Spleen (tissue), 11 donors: Measurements from ENCODE around the gene PNCK. TPM values are rescaled to one million over a fixed set of nuclear protein-coding genes. Genes with fewer than 3 reads are reported as not detected.
"Not testable (repeated sequence)": the region's sequence is repeated elsewhere in the genome, so short reads cannot be mapped to it uniquely, and the experiment has no call there.

Experiments used
- DNase-seq: peaks from one replicate; pipeline ENCODE4 v3.0.0-alpha.2; 2020
- H3K27ac ChIP-seq, 8 donors: fragments of 200-600 bp; sonication (generic) in 7 of 8; 1 replicate in 4 of 8; 2 replicates in 4 of 8; pipeline versions ENCODE4 v1.5.0 to v1.8.0; 2016 to 2021; ENCODE audit warnings: inconsistent platforms in 4 of 8, mild to moderate bottlenecking in 4 of 8, moderate library complexity in 1 of 8
- H3K27me3 ChIP-seq, 7 donors: fragments of 200-600 bp; sonication (generic) in 6 of 7; replicated peaks in 1 of 7; 1 replicate in 4 of 7; 2 replicates in 3 of 7; pipeline versions ENCODE4 v1.5.0 to v1.8.0; 2016 to 2021; ENCODE audit warnings: inconsistent platforms in 3 of 7, mild to moderate bottlenecking in 1 of 7
- H3K36me3 ChIP-seq, 6 donors: fragments of 200-600 bp; sonication (generic) in 5 of 6; 1 replicate in 4 of 6; 2 replicates in 2 of 6; pipeline versions ENCODE4 v1.5.0 to v1.8.0; 2016 to 2021; ENCODE audit warnings: inconsistent platforms in 2 of 6
- H3K4me1 ChIP-seq, 6 donors: fragments of 200-600 bp; sonication (generic) in 5 of 6; 1 replicate in 3 of 6; 2 replicates in 3 of 6; pipeline versions ENCODE4 v1.5.0 to v1.8.0; 2016 to 2021; ENCODE audit warnings: inconsistent platforms in 3 of 6
- H3K4me3 ChIP-seq, 8 donors: fragments of 200-600 bp; sonication (generic) in 7 of 8; 1 replicate in 4 of 8; 2 replicates in 4 of 8; pipeline versions ENCODE4 v1.5.0 to v1.8.0; 2016 to 2021; ENCODE audit warnings: inconsistent platforms in 4 of 8, mild to moderate bottlenecking in 4 of 8, moderate library complexity in 2 of 8
- H3K9me3 ChIP-seq, 8 donors: fragments of 200-600 bp; sonication (generic) in 7 of 8; 1 replicate in 4 of 8; 2 replicates in 4 of 8; pipeline versions ENCODE4 v1.5.0 to v1.8.0; 2016 to 2021; ENCODE audit warnings: inconsistent platforms in 4 of 8
- POLR2A ChIP-seq, 3 donors: fragments of 450-650 bp; IDR thresholded peaks; one replicate each; pipeline ENCODE4 v1.5.1; 2017; ENCODE audit warnings: antibody characterized with exemption in 3 of 3, mild to moderate bottlenecking in 1 of 3
- POLR2AphosphoS5 ChIP-seq, 3 donors: sonication (generic); formaldehyde crosslinking; IDR thresholded peaks; one replicate each; pipeline ENCODE4 v1.5.1; 2017; ENCODE audit warnings: antibody characterized with exemption in 3 of 3
- WGBS, 5 donors: extraction: QIAGEN DNeasy Blood & Tissue Kit in 3 of 5; methylation state at CpG; one replicate each; pipeline versions ENCODE4 v1.1.5 to v1.1.7; 2013 to 2018; 5-methylcytosine and 5-hydroxymethylcytosine counted together
- intact Hi-C: fragments of 100-400 bp; cut with DNase I; formaldehyde crosslinking; loops from one replicate; pipeline ENCODE4 v1.15.0; 2023; ENCODE audit warnings: low total_unique reads
- polyA plus RNA-seq, 3 donors: library from polyadenylated mRNA; stranded (reverse); fragments of 200-250 nt; gene quantifications; one replicate each; pipeline ENCODE4 v1.2.1, GENCODE V29; 2013
- total RNA-seq, 7 donors: library from RNA; depleted of rRNA in 3 of 7; stranded (reverse); fragments of >200 nt in 3 of 7; fragmentation: NEBNext Ultra II Directional in 4 of 7; extraction: Animal tissue kit (Norgen Biotek cat#: 25700) in 4 of 7; gene quantifications; one replicate each; pipeline versions ENCODE4 v1.1.0 to v1.2.1, GENCODE V29; 2016 to 2021
- TF ChIP-seq, protein P1 (sequence below), 11 experiments: fragments of 200-600 bp in 7 of 11; fragments of 450-650 bp in 4 of 11; sonication (generic) in 4 of 11; IDR thresholded peaks in 8 of 11; conservative IDR thresholded peaks in 3 of 11; 1 replicate in 7 of 11; 2 replicates in 4 of 11; pipeline versions ENCODE4 v1.4.0 to v1.8.0; 2016 to 2021; ENCODE audit warnings: antibody characterized with exemption in 11 of 11, inconsistent platforms in 4 of 11, mild to moderate bottlenecking in 1 of 11
- donor health status: healthy with polysubstance abuse.
- donor health status: DM: no; HTN: no; CAD: no; lungs with moderate emphysema.
- donor health status: DM: no; HTN: no; CAD: no.
- donor health status: Bipolar disorder and iron deficiency.
- donor health status: healthy.
- donor health status: DM: no; HTN: no; CAD: no.
- donor health status: DM: yes; HTN: yes; CAD: no.

PNCK gene
- total and polyA plus RNA-seq, 10 donors, result 0.18 to 1.2 (median 0.54) TPM; not detected in 4

DNA sequence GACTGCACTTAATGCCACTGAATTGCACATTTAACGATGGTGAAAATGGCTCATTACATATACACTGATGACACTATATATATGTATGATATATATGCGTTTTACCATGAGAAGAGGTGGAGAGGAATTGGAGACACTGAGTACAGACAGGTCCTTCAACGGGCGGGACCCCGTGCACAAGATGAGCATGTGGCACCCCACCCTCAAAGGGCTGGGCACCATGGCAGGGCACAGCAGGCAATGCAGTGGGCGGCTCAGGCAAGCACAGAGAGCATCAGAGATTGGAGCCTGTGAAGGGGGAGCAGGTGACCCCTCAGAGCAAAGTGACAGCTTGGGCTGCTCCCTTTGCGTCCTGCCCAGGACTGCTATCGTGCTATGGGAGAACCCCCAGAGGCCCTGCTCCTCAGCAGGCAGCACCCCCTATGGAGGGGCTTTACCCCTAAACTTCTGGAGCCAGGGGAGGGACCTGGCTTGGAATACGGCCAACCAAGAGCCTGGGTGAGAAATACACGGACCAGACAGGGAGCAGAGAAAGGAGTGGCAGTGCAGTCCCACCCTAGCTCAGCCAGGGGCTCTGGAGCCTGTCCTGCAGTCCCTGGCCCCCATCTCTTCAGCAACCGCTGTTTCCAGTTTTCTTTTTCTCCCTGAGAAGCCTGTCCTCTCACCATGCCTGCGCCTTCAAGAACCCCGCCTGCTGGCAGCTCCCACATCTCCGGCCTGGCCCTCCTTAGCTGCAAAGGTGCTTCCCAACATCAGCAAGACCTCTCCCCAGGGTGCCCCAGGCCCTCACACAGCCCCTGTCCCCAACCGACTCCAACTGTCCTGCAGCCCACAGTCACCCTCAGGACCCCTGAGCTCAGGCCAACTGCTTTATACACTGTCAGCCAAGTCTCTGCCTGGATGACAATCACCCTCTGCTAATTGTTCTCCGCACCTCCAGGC is 24.6 kb upstream of the PNCK start:
- H3K9me3 ChIP-seq, result no peaks in the 10 kb centered on the region
- 83 to 99% (median 92%) methylated on average over 10 to 15 of the region's 16 CpGs for WGBS, 5 donors
- intact Hi-C loops, result no loop called here
- no peak for DNase-seq
- TF ChIP-seq, protein P1, sequence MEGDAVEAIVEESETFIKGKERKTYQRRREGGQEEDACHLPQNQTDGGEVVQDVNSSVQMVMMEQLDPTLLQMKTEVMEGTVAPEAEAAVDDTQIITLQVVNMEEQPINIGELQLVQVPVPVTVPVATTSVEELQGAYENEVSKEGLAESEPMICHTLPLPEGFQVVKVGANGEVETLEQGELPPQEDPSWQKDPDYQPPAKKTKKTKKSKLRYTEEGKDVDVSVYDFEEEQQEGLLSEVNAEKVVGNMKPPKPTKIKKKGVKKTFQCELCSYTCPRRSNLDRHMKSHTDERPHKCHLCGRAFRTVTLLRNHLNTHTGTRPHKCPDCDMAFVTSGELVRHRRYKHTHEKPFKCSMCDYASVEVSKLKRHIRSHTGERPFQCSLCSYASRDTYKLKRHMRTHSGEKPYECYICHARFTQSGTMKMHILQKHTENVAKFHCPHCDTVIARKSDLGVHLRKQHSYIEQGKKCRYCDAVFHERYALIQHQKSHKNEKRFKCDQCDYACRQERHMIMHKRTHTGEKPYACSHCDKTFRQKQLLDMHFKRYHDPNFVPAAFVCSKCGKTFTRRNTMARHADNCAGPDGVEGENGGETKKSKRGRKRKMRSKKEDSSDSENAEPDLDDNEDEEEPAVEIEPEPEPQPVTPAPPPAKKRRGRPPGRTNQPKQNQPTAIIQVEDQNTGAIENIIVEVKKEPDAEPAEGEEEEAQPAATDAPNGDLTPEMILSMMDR (IDR thresholded peaks at IDR 0.05 in 8 of 11, conservative IDR thresholded peaks at IDR 0.05 in 3 of 11), result no peak
- TF ChIP-seq POLR2AphosphoS5 (IDR thresholded peaks at IDR 0.05), result peak in 1 of 3 donors; percentile 6
- no peak overlapping the region for H3K4me3 ChIP-seq
- H3K4me1 ChIP-seq, result peaks cover 0 to 6% (median 0%) of the 10 kb centered on the region in 6 donors
- peak overlapping the region in 1 of 8 donors; percentile 59 for H3K27ac ChIP-seq
- H3K36me3 ChIP-seq, result peaks cover 0 to 90% (median 19%) of the 10 kb centered on the region in 6 donors
- H3K27me3 ChIP-seq, result no peaks in the 10 kb centered on the region

DNA sequence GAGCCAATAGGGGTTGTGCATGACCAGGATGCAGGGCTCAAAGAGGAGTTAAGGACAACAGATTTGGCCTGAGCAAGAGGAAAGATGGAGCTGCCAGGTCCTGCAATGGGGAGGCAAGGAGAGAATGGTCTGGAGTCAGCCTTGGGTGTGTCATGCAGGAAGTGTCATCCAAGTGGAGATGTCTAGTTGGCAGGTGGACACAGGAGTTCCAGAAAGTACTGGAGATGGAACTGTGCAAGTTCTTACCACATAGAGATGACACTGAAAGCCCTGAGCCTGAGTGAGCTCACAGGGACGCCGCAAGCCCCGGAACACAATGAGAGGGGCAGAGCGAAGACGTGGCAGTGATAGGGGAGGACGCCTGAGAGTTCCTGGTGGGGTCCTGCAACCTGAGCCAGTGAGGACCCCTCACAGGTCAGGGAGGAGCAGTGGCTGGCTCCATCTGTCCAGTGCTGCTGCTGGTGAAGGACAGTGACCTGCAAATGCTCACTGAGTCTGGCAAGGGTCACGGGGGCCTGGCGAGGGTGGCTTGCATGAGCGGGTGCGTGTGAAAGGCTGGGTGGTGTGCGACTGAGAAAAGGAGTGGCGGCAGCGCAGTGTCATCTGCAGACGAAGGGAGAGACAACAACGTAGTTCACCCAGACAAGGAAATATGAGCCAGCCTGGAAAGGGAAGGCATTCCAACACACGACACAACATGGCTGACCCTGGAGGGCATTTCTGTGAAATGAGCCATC is 23.5 kb upstream of the PNCK start:
- intact Hi-C loops, H3K4me1 ChIP-seq, H3K27ac ChIP-seq, H3K9me3 ChIP-seq, H3K4me3 ChIP-seq, DNase-seq, H3K27me3 ChIP-seq: not testable (repeated sequence)
- H3K36me3 ChIP-seq, result peaks cover 0 to 80% (median 9%) of the 10 kb centered on the region in 6 donors
- 91 to 97% (median 94%) methylated on average over 9 to 16 of the region's 16 CpGs for WGBS, 5 donors

DNA sequence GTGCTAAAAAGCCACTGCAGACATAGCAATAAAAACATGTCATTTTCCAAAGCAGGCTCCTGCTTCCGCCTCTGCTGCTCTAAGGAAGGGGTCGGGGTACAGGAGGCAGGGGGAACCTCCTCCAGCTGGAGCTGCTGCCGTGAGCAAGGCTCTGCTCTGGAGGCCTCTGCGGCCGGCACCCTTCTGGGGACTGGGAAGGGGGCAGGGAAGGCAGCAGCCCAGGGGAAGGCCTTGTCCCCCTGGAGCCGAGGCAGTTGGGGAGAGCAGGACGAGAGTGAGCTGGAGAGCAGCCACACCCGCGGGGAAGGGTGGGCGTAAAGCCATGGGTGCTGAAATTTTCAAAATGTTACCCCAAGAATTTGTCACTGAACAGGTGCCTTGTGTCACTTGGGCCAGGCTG is 22.9 kb upstream of the PNCK start:
- peaks cover 0 to 74% (median 5%) of the 10 kb centered on the region in 6 donors for H3K36me3 ChIP-seq
- 81 to 93% (median 85%) methylated on average over 8 to 10 of the region's 10 CpGs for WGBS, 5 donors
- H3K4me1 ChIP-seq, DNase-seq, H3K27ac ChIP-seq, intact Hi-C loops, H3K4me3 ChIP-seq, H3K9me3 ChIP-seq, H3K27me3 ChIP-seq: not testable (repeated sequence)

- intact Hi-C loops, result no loop called here
- WGBS, 5 donors, result 78 to 96% (median 87%) methylated on average over 5 to 15 of the region's 15 CpGs
Observed at GRCh38 chrX:153696100-153696499, 22.5 kb upstream of the PNCK start.

More at GRCh38 chrX:153696100-153696499, 22.5 kb upstream of the PNCK start:
- TF ChIP-seq, protein P1 (IDR thresholded peaks at IDR 0.05 in 8 of 11, conservative IDR thresholded peaks at IDR 0.05 in 3 of 11), result no peak
- TF ChIP-seq POLR2AphosphoS5 (IDR thresholded peaks at IDR 0.05) (no peak), POLR2A (IDR thresholded peaks at IDR 0.05) (no peak)
- H3K4me1 ChIP-seq, result peaks cover 0 to 6% (median 0%) of the 10 kb centered on the region in 6 donors
- DNase-seq, result no peak
- H3K4me3 ChIP-seq, result no peak overlapping the region
- peaks cover 0 to 70% (median under 1%) of the 10 kb centered on the region in 6 donors for H3K36me3 ChIP-seq
- H3K27ac ChIP-seq, result no peak overlapping the region
- no peaks in the 10 kb centered on the region for H3K27me3 ChIP-seq
- H3K9me3 ChIP-seq, result no peaks in the 10 kb centered on the region
